HG03558 (cell line): ENCODE results near the gene MRPL37.
"Not testable (repeated sequence)": the region's sequence is repeated elsewhere in the genome, so short reads cannot be mapped to it uniquely, and the experiment has no call there.

Experiments used
- ATAC-seq: cut with Tn5 transposase; IDR thresholded peaks from one replicate; pipeline ENCODE4 v1.9.1; 2021; ENCODE audit warnings: moderate number of reproducible peaks; ENCODE audit not compliant: unreplicated experiment; ENCODE audit errors: extremely low read depth

MRPL37 gene

GRCh38 chr1:54199765-54200518 is at the start of gene MRPL37, which contains the start of gene CYB5RL:
Gene MRPL37 (plus strand): TSS chr1:54200167. CDS start chr1:54200244, 77 bp downstream.
Gene CYB5RL (minus strand): TSS chr1:54200030. CDS start chr1:54195616, 4,414 bp downstream.
- peak; percentile 79 for ATAC-seq

DNA sequence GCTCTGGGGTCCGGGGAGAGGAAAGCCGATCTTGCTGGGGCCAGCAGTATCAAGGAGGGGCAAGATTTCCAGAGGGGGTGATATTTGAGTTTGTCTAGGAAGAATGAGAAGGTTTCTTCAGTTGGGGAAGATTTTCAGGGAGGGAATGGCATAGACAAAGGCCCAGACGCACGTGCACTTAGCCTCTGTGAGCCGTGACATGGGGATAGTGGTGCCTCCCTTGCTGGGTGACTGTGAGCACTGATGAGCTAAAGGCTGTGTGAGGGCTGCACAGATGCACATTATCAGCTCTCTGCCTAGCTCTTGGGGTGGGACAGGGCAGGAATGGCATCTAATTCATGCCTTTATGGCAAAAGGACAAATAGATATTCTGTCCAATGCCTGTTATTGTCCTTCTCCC is 49.0 kb upstream of the MRPL37 start:
- no peak for ATAC-seq

DNA sequence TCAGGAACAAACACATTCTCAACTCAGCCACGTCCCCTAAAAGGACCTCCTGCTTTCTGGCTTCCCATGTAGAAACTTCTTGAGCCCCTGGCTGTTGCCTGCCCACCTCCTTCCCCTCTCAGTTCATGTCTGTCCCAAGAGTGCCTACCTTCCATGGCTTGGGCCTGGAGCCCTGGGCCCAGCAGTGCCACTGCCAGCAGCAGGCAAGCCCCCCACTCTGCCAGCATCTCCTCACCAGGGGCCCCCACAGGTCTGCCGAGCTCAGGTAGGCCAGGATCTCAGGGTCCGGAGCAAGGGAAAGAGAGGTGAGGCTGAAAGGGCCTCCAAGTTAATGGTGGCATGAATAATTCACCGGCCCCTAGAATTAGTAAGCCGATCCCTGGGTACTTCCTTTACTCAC is 47.3 kb upstream of the MRPL37 start, which contains the start of gene CDCP2:
CDCP2 (minus strand) TSS at position 305 of the 400 bp plus-strand sequence; CDS start at position 227, 78 bp downstream.
- ATAC-seq, result no peak

GRCh38 chr1:54153535-54154439 is 46.2 kb upstream of the MRPL37 start:
- ATAC-seq, result no peak

DNA sequence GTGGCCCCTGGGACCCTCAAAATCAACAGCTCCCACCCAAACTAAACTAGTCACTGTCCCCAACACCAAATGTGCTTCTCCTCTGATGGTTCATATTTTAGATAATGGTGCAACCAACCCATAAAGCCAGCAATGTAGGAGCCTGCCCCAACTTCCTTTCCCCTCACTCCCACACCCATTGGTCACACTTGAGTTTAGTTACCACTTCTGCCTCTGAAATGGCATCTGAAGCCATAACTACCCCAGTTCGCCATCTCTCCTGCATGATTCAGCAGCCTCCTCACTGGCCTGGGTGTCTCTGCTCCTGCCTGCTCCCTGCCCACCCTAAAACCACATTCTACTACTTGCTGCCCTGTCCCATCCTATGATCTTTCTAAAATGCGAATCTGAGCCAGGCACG is 43.8 kb upstream of the MRPL37 start:
- ATAC-seq, result no peak

- no peak for ATAC-seq
Observed at GRCh38 chr1:54156986-54157385, 43.0 kb upstream of the MRPL37 start.

GRCh38 chr1:54157401-54157800 is 42.6 kb upstream of the MRPL37 start:
- ATAC-seq, result no peak

- no peak for ATAC-seq
Observed at GRCh38 chr1:54158071-54158470, 41.9 kb upstream of the MRPL37 start.

GRCh38 chr1:54159733-54160316 is 40.1 kb upstream of the MRPL37 start:
- ATAC-seq, result no peak

DNA sequence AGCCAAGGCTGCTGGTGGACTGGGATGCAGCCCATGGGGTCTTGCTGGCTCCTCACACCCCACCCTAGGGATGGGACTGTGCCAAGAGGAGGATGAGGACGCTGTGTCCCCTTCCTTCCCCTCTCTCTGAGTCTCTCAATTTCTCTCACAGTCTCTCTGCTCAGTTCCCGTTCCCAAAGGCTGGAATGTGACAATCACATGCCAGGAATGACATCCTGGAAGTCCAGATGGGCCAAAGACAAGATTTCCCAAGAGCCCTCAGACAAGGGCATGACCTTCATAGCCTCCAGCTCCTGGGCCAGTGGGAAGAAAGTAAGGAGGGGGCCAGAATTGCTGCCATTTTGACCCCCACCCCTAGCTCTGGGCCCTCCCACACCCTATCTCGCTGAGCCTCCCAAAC is 39.6 kb upstream of the MRPL37 start:
- ATAC-seq, result no peak

DNA sequence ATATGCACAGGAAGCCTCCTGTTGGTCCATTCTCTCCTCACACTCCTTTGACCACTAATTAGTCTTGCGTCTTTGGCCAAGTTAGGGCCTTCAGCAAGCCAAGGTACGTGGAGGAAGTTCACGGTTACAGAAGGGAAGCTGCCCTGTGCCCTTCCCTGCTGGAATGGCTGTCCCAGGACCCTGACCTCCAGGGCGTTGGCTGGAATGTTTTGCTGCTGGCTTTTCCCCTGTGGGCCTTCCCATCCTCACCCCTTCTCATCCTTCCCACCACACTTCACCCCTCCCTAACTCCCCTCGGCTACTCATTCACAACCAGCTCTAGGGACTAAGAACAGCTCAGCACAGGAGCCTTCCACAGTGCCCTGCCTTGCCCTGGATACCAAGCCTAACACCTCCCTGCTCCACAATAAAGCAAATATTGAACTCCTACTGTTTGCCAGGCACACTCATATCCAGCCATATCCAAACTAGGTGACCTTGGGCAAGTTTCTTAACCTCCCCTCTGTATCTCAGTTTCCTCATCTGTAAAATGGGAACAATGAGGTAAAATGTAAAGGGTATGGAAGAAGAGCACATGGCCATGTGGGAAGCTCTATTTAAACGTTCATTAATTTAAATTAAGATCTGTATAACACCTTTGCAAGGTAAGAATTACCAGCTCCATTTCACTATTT is 38.3 kb upstream of the MRPL37 start:
- no peak for ATAC-seq

DNA sequence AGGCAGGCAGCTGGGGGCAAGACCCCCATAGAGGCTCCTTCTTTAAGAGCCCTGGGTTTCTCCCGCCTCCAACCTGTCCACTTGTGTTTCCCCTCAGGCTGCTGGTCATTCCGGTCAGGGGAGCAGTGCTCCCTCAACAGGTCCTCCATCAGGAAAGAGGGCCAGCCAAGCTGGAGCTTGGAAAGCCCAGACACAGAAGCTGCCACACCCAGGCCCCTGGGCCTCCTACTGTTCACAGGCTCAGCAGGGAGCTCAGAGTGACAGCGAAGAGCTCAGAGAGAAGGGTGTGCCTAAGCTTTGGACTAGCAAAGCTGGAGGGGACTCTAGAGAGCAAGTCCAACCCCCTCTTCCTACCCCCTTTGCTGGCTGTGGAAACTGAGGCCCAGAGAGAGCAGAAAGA is 36.9 kb upstream of the MRPL37 start:
- no peak for ATAC-seq

DNA sequence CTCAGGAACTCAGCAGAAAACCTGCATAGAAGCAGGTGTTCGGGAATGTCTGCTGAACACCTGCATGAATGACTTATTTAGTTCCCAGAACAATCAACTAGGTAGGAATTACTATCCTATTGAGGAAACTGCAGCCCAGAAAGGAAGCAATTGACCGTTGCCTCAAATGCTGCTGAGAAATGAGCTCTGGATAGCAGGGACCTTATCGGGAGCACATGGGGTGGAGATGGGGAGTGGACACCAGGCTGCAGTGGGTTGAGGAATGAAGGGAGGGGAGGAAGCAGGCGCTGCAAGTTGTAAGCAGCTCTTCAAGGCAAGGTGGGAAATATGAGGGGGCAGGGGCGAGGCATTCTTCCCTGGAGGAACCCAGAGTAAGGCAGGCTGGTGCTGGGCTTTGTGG is 36.4 kb upstream of the MRPL37 start:
- ATAC-seq, result no peak

- no peak for ATAC-seq
Observed at GRCh38 chr1:54165146-54165545, 34.8 kb upstream of the MRPL37 start.

GRCh38 chr1:54166357-54166756 is 33.6 kb upstream of the MRPL37 start:
- not testable (repeated sequence) for ATAC-seq

GRCh38 chr1:54167422-54168139 is 32.4 kb upstream of the MRPL37 start:
- no peak for ATAC-seq

- no peak for ATAC-seq
Observed at GRCh38 chr1:54168206-54168965, 31.6 kb upstream of the MRPL37 start.

GRCh38 chr1:54169068-54169467 is 30.9 kb upstream of the MRPL37 start:
- no peak for ATAC-seq

GRCh38 chr1:54171016-54171415 is 29.0 kb upstream of the MRPL37 start:
- no peak for ATAC-seq
